Panc1 (cell line): ENCODE results near the gene BACH2. TPM values are rescaled to one million over a fixed set of nuclear protein-coding genes. Genes with fewer than 3 reads are reported as not detected.

Source experiments
- ATAC-seq: fragments of 200-7000 bp; cut with Tn5 transposase; 2 replicates; pipeline ENCODE4 v1.9.1; 2020; ENCODE audit warnings: mild to moderate bottlenecking, moderate library complexity
- BruUV-seq: library from RNA; stranded (reverse); fragments of 400-500 nt; replicated peaks from 2 replicates; lab custom pipeline; 2021; lab: Mats Ljungman, UMichigan
- CTCF ChIA-PET: fragments of 300-600 bp; sonication (Branson Sonifier 250); formaldehyde crosslinking; loops from one replicate; lab custom pipeline; 2022; ENCODE audit warnings: antibody characterized with exemption; lab: Charles Lee
- POLR2A ChIA-PET: fragments of 300-600 bp; sonication (Branson Sonifier 250); formaldehyde crosslinking; loops from one replicate; lab custom pipeline; 2022; ENCODE audit warnings: antibody characterized with exemption; lab: Charles Lee
- DNase-seq: peaks from one replicate; pipeline ENCODE4 v3.0.0-alpha.2; 2010; ENCODE audit warnings: low read depth, low spot score
- H3K27ac ChIP-seq: 2 replicates; pipeline ENCODE4 v1.5.1; 2011; ENCODE audit warnings: mild to moderate bottlenecking, low read length, inconsistent platforms
- H3K27me3 ChIP-seq: fragments of 200-500 bp; sonication (Bioruptor generic); 2 replicates; pipeline ENCODE4 v1.6.0; 2014; ENCODE audit warnings: low read length, inconsistent platforms; ENCODE audit not compliant: control insufficient read depth, insufficient read depth
- H3K36me3 ChIP-seq: fragments of 200-500 bp; sonication (Bioruptor generic); 2 replicates; pipeline ENCODE4 v1.5.1; 2014; ENCODE audit warnings: inconsistent platforms, mild to moderate bottlenecking, low read length, moderate library complexity; ENCODE audit not compliant: control insufficient read depth, insufficient read depth
- H3K4me1 ChIP-seq: 2 replicates; pipeline ENCODE4 v1.5.1; 2011; ENCODE audit warnings: inconsistent platforms, mild to moderate bottlenecking, low read length, moderate library complexity; ENCODE audit not compliant: control insufficient read depth, insufficient read depth
- H3K4me3 ChIP-seq, 2 experiments: 2 replicates each; pipeline ENCODE4 v1.5.1; 2011 to 2012; ENCODE audit warnings: low read depth in 2 of 2, low read length in 2 of 2, mild to moderate bottlenecking in 2 of 2, inconsistent platforms in 1 of 2, moderate library complexity in 1 of 2
- H3K9me3 ChIP-seq: fragments of 200-500 bp; sonication (Bioruptor generic); 2 replicates; pipeline ENCODE4 v1.5.1; 2014; ENCODE audit warnings: low read depth, mild to moderate bottlenecking, inconsistent platforms, low read length, moderate library complexity; ENCODE audit not compliant: control insufficient read depth, insufficient read depth
- POLR2AphosphoS5 ChIP-seq: IDR thresholded peaks from 2 replicates; pipeline ENCODE4 v1.6.1; 2012; ENCODE audit warnings: mild to moderate bottlenecking, low read depth, low read length, moderate library complexity
- SIN3A ChIP-seq: IDR thresholded peaks from 2 replicates; pipeline ENCODE4 v1.6.1; 2012; ENCODE audit warnings: low read depth, mild to moderate bottlenecking, low read length, moderate library complexity, borderline replicate concordance; ENCODE audit not compliant: insufficient read depth
- TCF7L2 ChIP-seq: IDR thresholded peaks from 2 replicates; pipeline ENCODE4 v1.6.1; 2011; ENCODE audit warnings: mild to moderate bottlenecking, low read depth, low read length, inconsistent platforms
- in situ Hi-C: cut with HindIII; loops from 2 replicates; pipeline ENCODE4 v1.10.0; 2016; ENCODE audit warnings: low sequenced_read_pairs, low pct_unique_long_range_greater_than_20kb
- intact Hi-C: fragments of 100-400 bp; cut with micrococcal nuclease; formaldehyde crosslinking; loops from one replicate; pipeline ENCODE4 v1.10.0; 2022; ENCODE audit not compliant: unreplicated experiment
- total RNA-seq: library from RNA; stranded (reverse); gene quantifications from one replicate; pipeline ENCODE4 v1.2.1, GENCODE V29; 2021; ENCODE audit not compliant: unreplicated experiment
- TF ChIP-seq, protein P1 (sequence below): fragments of 450-650 bp; IDR thresholded peaks from 2 replicates; pipeline ENCODE4 v1.5.1; 2017; ENCODE audit warnings: mild to moderate bottlenecking
- TF ChIP-seq, protein P2 (sequence below), 2 experiments: IDR thresholded peaks; 2 replicates each; pipeline ENCODE4 v1.6.1; 2011 to 2012; ENCODE audit warnings: low read depth in 2 of 2, control low read depth in 1 of 2, low read length in 1 of 2, mild to moderate bottlenecking in 1 of 2, moderate library complexity in 1 of 2; ENCODE audit not compliant: insufficient read depth in 1 of 2

The BACH2 gene
- total RNA-seq, 1 experiment from 2014 or later = 1.6 TPM

DNA sequence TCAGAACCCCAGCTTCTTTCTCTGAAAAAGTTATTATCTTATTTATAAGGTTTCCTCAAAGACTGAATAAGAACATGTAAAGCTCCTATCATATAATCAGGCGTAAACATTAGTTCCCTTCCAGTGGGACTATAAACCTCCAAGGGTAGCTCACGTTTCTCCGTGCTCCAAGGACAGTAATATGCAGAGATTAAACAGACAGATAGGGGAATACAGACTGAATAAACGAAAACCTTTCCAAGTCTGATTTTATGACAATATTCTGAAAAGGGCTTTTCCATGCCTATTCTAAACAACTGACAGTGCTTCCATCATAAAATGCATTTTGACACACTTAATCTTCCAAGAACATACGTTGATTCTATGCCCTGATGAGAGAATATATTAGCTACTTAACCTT, 22.8 kb downstream of the BACH2 start:
- CTCF ChIA-PET = no interaction called here
- no TSS peak for BruUV-seq
- Histone ChIP-seq H3K36me3 (no peaks in the 10 kb centered on the region), H3K9me3 (no peaks in the 10 kb centered on the region), H3K4me3 (no peak overlapping the region), H3K27ac (no peak overlapping the region), H3K27me3 (no peaks in the 10 kb centered on the region), H3K4me1 (no peaks in the 10 kb centered on the region)
- no peak for DNase-seq
- TF ChIP-seq, protein P1, sequence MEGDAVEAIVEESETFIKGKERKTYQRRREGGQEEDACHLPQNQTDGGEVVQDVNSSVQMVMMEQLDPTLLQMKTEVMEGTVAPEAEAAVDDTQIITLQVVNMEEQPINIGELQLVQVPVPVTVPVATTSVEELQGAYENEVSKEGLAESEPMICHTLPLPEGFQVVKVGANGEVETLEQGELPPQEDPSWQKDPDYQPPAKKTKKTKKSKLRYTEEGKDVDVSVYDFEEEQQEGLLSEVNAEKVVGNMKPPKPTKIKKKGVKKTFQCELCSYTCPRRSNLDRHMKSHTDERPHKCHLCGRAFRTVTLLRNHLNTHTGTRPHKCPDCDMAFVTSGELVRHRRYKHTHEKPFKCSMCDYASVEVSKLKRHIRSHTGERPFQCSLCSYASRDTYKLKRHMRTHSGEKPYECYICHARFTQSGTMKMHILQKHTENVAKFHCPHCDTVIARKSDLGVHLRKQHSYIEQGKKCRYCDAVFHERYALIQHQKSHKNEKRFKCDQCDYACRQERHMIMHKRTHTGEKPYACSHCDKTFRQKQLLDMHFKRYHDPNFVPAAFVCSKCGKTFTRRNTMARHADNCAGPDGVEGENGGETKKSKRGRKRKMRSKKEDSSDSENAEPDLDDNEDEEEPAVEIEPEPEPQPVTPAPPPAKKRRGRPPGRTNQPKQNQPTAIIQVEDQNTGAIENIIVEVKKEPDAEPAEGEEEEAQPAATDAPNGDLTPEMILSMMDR = no peak
- TF ChIP-seq TCF7L2 (no peak), SIN3A (no peak), POLR2AphosphoS5 (no peak)
- TF ChIP-seq, protein P2, sequence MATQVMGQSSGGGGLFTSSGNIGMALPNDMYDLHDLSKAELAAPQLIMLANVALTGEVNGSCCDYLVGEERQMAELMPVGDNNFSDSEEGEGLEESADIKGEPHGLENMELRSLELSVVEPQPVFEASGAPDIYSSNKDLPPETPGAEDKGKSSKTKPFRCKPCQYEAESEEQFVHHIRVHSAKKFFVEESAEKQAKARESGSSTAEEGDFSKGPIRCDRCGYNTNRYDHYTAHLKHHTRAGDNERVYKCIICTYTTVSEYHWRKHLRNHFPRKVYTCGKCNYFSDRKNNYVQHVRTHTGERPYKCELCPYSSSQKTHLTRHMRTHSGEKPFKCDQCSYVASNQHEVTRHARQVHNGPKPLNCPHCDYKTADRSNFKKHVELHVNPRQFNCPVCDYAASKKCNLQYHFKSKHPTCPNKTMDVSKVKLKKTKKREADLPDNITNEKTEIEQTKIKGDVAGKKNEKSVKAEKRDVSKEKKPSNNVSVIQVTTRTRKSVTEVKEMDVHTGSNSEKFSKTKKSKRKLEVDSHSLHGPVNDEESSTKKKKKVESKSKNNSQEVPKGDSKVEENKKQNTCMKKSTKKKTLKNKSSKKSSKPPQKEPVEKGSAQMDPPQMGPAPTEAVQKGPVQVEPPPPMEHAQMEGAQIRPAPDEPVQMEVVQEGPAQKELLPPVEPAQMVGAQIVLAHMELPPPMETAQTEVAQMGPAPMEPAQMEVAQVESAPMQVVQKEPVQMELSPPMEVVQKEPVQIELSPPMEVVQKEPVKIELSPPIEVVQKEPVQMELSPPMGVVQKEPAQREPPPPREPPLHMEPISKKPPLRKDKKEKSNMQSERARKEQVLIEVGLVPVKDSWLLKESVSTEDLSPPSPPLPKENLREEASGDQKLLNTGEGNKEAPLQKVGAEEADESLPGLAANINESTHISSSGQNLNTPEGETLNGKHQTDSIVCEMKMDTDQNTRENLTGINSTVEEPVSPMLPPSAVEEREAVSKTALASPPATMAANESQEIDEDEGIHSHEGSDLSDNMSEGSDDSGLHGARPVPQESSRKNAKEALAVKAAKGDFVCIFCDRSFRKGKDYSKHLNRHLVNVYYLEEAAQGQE (IDR thresholded peaks at IDR 0.05; ENCODE audit: insufficient read depth in 1 of 2, low read depth in 2 of 2, low read length in 1 of 2) = no peak
- POLR2A ChIA-PET = no interaction called here
- ATAC-seq = no peak
- in situ Hi-C loops = no loop called here
- intact Hi-C loops = no loop called here

- no TSS peak for BruUV-seq
- Histone ChIP-seq H3K27me3 (no peaks in the 10 kb centered on the region), H3K27ac (no peak overlapping the region), H3K4me3 (no peak overlapping the region), H3K9me3 (no peaks in the 10 kb centered on the region), H3K36me3 (no peaks in the 10 kb centered on the region), H3K4me1 (no peaks in the 10 kb centered on the region)
- in situ Hi-C loops (no loop called here), intact Hi-C loops (no loop called here)
- CTCF ChIA-PET = no interaction called here
- ATAC-seq (no peak), DNase-seq (no peak)
- TF ChIP-seq, protein P1 = no peak
- TF ChIP-seq SIN3A (no peak), TCF7L2 (no peak), POLR2AphosphoS5 (no peak)
- TF ChIP-seq, protein P2 (IDR thresholded peaks at IDR 0.05; ENCODE audit: insufficient read depth in 1 of 2, low read depth in 2 of 2, low read length in 1 of 2) = no peak
- POLR2A ChIA-PET = interaction anchor here (0.9 kb wide), 1 partner anchor 14 kb away, joined by 5 read pairs; no protein-coding TSS in a partner anchor
These were observed 23.7 kb downstream of the BACH2 start for GRCh38 chr6:90272895-90273294.
